GM18526 (cell line): ENCODE results near the gene SLC2A2.

Experiments
- POLR2A ChIP-seq: IDR thresholded peaks from 3 replicates; pipeline ENCODE4 v1.6.1; 2011; ENCODE audit not compliant: insufficient read length; ENCODE audit errors: extremely low read depth

SLC2A2 gene

GRCh38 chr3:171049861-171050444, 23.4 kb upstream of the SLC2A2 start:
- TF ChIP-seq POLR2A: no peak

GRCh38 chr3:171046760-171047159, 20.2 kb upstream of the SLC2A2 start:
- TF ChIP-seq POLR2A: no peak

GRCh38 chr3:171044835-171045793, 18.6 kb upstream of the SLC2A2 start:
- TF ChIP-seq POLR2A: no peak

GRCh38 chr3:171044384-171044783, 17.9 kb upstream of the SLC2A2 start:
- no peak for TF ChIP-seq POLR2A

GRCh38 chr3:171039674-171040073, 13.2 kb upstream of the SLC2A2 start:
- TF ChIP-seq POLR2A: no peak

- TF ChIP-seq POLR2A: no peak
Observed at GRCh38 chr3:171038342-171038741, 11.8 kb upstream of the SLC2A2 start.

- no peak for TF ChIP-seq POLR2A
Observed at GRCh38 chr3:171028779-171029232, 2.3 kb upstream of the SLC2A2 start.

GRCh38 chr3:171028025-171028778, 1.7 kb upstream of the SLC2A2 start:
- no peak for TF ChIP-seq POLR2A

GRCh38 chr3:171023566-171023965, 3.0 kb downstream of the SLC2A2 start:
- TF ChIP-seq POLR2A: no peak

GRCh38 chr3:171021377-171021776, 5.1 kb downstream of the SLC2A2 start:
- no peak for TF ChIP-seq POLR2A

- no peak for TF ChIP-seq POLR2A
Observed at GRCh38 chr3:171018156-171018935, 8.2 kb downstream of the SLC2A2 start.

GRCh38 chr3:171013822-171014748, 12.4 kb downstream of the SLC2A2 start:
- TF ChIP-seq POLR2A: no peak

- TF ChIP-seq POLR2A: no peak
Observed at GRCh38 chr3:171011873-171012336, 14.6 kb downstream of the SLC2A2 start.
